ENCODE measurements around the gene NGRN.
"Not testable (repeated sequence)": the region's sequence is repeated elsewhere in the genome, so short reads cannot be mapped to it uniquely, and the experiment has no call there.

Gene NGRN

DNA sequence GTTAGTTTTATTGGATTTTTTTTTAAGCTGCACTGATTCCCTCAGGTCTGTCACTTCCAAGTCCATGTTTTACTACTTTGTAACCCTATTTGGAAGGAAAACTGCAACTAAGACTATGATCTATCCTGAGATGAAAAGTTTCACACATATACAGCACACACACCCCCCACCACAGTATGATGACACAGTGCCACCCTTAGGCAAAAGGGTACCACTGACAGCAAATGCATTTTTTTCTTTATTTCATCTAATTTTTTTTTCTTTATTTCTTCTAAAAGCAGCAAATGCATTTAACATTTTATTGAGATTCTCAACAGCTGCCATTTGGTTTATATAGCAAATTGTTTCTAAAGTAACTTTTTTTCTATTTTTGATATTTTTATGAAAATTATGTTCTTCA is 21.2 kb downstream of the NGRN start:
- DNase-seq: no peak

DNA sequence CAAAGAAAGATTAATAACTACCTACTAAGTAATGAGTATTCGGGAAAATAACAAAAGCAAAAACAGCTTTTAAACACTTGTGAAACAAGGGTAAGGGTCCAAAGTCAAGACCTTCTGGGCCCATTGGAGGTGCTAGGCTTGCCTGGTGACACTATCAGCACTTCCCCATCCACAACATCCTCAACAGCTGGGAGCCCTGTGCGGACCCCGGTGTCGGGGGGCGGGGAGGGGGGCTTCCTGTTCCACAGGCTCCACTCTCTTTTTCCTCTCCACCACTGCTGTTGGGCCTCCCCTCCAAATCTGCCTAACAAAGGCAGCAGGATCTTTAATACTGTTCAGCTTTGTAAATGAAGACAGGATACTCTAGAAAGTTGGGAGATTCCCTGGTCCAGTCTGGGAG is 21.6 kb downstream of the NGRN start:
- no peak for DNase-seq

DNA sequence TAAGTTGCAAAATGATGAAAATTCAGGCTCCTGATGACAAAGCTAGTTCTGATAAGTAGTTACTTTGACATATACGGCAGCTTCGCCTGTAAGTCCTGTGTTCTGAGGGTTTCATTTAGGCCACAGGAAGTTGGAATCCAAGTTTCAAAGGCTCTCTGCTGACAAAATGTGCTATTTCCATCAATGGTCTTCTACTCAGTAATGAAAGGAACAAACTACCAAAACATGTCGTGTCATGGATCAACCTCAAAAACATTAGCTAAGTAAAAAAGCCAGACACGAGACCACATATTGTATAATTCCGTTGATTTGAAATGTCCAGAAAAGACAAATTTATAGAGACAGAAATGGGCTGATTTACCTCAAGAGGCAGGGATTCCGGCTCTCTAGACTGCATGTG is 22.5 kb downstream of the NGRN start:
- DNase-seq: no peak

DNA sequence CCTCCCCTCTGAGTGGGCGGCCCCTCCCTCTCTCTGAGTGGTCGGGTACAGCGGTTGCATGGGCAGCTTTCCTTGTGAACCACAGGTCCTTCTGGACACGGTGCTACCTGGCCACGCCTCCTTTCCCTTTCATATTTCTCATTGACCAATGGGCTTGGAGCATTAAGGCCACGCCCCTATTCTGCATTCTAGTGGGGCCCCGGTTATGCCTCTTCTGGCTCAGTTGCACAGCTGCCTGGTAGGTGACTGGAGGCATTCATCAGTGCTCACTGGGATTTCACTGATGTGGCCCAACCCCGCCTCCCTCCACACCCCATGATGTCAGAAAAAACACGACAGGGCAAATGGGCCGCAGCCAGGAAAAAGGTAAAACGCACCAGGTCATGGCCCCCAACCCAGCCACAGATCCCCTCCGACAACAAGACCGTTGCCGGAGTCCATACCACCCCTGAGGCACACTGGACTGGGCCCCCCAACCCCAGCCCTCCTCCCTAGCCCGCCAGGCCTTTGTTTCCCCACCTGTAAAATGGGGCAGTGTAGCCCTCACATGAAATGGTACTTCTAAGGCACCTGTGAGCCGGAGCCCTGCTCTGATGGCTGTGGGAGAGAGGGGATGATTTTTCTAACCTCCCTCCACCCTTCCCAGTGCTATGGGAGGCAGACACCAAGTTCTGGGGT is 26.3 kb downstream of the NGRN start:
- peak; percentile 43 to 46 for DNase-seq

DNA sequence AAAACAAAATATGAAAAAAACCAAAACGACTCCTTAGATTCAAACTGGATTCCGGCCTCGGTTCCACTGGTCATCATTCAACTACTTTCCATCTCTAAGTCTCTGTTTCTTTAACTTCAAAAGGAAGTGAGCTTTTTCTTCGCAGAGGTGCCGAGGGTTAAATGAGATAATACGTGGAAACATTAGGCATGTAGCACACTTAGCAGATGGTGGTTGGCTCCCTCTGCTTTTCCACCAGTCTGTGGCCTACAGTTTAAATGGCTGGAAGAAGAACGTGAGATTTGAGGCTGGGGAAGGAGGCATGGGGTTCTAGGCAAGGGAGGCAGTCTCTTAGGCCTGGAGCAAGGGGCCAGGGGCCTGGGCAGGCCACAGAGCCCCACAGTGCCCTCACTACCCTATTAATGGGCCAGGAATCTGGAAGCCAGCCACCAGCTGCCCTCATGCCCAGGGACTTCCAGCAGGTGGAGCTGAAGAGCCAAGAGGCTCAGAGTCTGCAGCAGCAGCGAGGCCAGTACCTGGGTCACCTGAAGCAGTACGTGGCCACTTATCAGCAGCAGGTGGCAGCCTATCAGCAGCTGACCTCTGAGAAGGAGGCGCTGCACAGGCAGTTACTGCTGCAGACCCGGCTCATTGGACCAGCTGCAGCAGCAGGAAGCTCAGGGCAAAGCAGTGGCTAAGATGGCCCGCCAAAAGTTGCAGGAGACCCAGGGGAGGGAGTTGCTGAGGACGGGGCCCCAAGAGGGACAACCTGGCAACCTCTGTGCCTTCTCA is 27.8 kb downstream of the NGRN start:
- DNase-seq: peak; percentile 88

DNA sequence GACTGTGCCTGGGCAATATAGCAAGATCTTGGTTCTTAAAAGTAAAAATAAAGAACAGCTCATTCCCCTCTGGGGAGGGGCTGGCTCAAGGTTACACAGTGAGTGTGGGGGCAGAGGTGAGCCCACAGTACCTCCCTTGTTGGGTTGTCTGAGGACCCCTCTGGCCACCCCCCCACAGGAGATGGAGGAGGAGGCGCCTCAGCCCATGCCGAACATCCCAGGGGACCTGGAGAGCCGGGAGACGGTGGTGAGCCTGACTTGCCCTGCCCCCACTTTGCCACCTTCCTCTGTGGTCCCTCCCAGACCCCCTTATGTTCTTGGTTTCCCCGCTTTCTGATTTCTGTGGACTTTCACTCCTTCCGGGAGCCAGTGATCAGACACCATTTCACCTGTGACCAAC is 28.7 kb downstream of the NGRN start:
- DNase-seq: no peak

DNA sequence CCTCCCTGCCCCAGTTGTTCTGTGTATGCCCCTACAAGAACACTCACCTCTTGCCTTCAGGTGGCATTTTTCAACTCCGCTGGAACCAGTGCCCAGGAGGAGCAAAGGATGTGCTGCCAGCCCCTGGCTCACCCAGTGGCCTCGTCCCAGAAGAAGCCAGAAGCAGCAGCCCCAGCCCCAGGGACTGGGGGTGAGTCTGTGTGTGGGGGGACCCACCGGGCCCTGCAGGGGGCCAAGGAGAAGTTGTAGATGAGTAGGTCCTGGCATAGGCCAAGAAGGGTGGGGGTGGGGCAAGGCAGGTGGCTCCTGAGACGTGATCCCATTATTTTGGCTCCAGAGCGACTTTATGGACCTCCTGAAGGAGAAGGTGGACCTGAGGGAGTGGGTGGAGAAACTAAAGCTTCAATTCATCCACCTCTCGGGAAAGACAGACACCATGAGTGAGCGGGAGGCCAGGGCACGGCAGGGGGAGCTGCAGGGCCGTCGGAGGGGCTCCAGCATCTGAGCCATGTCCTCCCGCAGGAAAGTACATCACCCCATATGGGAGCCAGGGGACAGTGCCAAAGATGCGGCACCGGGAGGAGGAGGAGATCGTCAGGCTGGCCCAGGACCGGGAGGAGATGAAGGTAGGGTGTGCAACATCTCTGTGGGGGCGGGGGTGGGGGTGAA is 29.3 kb downstream of the NGRN start:
- DNase-seq: no peak

DNA sequence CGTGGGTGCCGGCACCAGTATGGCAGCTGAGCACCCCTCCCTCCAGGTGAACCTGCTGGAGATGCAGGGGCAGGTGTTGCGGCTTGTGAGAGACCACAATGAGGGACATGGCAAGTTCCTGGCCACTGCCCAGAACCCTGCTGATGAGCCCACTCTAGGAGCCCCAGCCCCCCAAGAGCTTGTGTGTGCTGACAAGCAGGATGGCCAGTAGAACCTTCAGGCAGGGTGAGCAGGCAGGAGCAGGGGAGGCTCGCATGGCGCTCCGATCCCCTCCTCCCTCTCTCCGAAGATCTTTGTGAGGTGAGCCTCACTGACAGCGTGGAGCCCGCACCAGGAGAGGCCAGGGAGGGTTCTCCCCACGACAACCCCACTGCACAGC is 29.8 kb downstream of the NGRN start:
- no peak for DNase-seq

DNA sequence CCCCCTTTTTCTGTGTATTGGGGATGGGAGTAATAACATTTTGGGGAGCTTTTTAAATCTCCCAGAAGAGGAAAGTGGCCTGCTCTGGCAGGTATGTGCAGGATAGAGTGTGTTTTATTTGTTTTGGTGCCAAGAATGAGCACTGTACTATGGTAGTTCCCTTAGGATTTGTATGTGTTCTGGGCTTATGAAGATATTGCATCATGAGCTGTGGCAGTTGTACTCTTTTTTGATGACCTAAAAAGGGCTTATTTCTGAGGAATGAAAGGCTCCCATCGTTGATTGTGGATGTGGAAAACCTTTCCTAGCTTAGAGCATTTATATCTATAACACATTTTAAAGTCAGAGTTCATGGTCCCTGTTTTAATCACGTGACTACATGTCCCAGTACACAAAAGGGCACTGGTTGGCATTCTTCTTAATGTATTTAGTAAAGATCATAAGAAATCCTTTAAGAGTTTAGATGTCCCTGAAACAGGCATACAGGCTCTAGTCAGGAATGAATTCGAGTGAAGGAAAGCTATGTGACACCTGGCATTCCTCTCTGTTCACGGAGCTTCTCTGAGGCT is 30.9 kb downstream of the NGRN start:
- DNase-seq: not testable (repeated sequence)

DNA sequence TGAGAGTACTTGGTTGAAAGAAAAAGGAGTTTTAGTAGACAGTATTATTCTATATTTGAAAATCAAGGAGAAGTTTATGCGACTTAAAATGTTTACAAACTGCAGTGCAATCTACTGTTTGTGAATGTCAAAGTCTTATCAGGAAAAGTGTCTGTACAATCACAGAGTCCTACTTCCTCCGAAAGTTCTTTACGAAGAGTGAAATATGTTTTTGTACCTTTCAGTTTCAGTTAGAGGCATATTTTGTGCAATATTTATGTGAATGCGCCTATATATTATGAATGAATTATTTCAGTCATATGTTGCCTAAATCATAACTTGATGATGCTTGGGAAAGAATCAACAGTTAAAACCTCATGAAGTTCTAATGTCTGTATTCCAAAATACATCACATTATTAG is 31.5 kb downstream of the NGRN start:
- DNase-seq: no peak

DNA sequence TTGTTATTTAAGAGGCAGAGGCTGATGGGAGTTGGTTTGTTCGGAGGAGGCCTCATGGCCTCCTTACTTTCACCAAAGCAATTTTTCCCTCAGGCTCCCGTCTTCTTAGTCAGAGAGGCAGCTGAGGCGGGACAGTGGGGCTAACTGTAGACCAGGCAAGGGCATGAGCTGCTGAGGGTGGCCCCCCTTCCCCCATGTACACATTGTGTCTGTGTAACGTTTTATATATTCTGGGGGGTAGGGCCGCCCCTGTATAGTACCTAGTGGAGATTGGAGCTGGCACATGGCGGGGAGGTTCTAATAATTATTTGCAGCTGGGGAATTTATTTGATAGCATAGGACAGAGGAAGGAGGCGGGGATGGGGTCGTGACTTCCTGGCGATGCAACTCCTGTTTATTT is 35.1 kb downstream of the NGRN start:
- no peak for DNase-seq

DNA sequence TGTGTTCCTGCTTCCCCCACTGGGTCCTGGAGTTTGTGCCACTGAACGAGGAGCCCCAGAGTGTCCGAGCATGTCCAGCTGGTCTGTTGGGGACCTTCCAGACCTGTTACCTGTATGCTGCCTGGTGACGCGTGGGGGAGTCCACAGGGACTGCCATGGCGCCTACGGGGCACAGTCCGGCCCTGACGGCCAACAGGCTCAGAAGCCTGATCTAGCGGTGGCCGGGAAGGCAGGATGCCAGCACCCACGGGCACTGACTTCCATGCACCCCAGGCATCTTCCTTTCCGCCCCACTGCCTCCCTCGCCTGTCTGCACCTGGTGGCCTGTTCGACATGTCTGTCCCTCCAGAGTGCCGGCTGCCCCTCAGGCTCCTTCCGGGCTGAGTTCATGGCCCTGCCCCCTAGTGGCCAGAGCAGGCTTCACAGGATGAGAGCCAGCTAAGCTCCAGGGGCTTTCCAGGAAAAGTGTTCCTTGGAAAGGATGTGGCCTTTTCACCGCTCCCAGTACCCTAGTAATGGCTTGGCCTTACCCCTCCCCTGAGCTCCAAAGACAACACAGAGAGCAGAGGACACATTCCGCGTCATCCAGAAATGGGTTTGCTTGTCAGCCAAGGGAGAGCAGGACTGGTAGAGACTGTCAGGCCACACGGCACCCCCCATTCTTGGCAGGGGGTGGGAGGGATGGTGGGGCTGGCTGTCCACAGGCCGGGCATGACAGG is 35.7 kb downstream of the NGRN start:
- peak; percentile 80 to 81 for DNase-seq

DNA sequence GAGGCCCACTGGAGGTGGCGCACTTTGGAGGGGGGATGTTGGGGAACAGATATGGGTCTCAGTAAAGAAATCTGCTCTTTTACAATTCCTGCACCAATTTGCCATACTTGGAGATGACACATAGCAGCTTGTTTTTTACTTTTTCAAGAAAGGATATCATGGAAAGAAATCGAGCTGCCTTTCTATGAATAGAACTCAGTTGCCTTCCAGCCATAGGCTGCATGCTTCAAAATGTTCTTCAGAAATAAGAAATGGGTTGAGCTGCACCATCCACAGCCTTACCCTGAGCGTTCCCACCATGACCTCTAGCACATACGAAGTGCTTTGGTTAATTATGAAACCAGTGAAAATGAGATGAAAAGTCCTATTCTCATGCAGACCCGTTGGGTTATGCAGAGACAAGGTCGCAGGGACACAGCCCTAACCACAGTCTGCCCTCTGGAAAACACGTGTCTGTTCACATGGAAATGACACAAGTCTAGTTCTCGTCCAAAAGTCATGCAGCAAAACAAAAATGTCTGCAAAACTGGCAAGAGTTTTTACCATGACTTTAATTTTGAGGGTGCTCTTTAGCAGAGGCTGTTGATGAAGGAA is 36.3 kb downstream of the NGRN start:
- no peak for DNase-seq

DNA sequence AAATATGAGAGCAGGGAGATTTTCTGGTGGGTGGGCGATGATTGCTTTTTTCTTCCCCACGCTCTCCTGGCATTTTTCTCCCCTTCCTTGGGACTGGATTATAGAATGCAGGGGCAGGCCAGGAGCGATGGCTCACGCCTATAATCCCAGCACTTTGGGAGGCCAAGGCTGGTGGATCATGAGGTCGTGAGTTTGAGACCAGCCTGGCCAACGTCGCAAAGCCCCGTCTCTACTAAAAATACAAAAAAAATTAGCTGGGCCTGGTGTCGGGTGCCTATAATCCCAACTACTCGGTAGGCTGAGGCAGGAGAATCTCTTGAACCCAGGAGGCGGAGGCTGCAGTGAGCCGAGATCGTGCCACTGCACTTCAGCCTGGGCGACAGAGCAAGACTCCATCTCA is 39.9 kb downstream of the NGRN start:
- not testable (repeated sequence) for DNase-seq

DNA sequence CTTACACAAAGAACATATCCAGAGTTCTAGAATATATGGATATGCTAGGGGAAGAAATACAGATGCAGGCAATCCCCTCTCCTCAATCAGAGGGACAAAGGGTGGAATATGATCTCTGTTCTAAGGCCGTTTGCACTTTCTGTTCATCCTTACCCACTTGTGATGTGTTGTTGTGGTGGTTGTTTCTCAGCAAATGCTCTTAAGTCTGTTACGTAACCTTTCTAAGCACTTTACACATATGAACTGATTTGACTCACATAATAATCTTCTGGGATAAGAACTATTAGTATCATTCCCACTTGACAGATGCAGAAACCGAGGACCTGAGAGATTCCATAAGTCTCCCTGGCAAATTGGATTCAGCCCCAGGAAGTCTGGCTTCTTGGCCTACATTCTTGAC is 40.5 kb downstream of the NGRN start:
- no peak for DNase-seq

DNA sequence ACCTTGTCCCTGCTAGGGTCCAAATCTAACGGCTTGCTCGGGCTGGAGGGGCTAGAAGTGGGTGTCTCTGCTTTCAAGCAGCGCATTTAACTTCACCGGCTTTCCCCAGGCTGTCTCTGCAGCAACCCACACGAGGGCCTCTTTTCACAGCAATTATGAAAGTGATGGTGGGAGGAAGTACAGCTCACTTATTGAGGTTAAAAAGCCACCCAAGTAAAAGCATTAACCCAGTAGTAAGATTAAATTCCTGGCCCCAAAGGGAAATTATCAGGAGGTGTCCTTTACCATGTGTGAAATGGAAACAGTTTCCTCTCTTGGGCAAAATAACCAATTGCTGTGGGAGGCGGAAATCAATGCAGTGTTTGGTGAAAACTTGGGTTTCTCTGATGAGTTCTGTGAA is 41.1 kb downstream of the NGRN start:
- peak; percentile 58 to 62 for DNase-seq

DNA sequence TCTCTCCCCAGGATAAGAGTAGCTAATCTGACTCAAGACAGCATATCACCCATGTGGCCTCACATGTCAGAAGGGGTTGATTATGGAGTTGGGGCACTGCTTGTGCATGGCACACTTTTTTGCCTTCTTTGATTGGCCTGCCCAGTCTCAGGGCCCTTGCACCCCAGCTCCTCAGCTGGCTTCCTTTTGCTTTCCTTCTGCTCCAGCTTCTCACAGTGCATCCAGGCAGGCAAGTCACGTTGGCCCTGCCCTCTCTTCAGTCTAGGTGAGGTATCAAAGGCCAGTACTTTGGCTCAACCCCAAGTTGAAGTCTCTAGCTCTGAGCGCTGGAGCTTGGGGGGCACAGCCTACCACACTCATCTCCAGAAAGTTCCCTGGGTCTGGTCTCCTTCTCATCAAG is 42.2 kb downstream of the NGRN start:
- no peak for DNase-seq

DNA sequence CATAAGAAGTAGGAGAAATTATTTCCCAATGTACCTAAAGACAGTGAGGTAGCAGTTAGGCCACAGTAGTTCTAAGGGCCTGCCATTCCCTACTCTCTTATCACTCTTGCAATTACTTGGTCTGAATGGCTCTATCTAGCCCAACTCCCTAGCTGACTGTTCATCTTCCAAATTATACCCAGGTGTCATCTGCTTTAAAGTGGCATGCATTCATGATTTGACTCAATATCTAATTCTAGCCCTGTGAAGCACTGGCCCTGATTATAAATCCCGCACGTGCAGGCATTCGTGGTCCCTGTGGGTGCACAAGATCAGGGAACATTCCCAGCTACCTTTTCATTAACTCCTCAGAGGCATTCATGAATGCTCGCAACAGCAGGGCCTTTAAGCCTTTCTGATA is 43.5 kb downstream of the NGRN start:
- DNase-seq: no peak

DNA sequence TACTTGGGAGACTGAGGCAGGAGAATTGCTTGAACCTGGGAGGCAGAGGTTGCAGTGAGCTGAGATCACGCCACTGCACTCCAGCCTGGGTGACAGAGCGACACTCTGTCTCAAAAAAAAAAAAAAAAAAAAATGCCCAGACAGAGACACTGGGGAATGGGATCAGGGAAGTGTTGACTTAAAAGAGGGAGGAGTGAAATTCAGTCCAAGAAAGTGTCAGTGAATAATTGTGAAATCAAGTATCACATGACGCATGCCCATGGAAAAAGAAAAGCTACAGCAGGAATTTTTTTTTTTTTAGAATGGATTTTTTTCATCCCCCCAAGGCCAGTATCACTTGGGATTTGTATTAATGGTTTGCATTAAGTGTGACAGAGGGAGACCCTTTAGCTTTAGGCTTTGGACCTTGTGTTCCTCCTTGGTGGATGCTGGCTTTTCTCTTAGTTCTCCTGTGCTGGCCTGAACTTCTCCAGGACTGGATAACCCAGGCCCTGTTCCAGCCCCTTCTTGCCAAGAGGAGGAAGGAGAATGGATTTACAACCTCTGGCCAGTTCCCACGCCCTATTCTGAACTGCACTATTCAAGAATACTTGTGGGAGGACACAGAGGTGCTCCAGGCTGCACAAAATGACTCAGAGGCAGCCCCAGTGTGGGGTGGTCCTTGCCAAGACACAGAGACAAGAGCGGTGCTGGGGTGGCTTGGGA is 50.0 kb downstream of the NGRN start:
- DNase-seq: no peak

DNA sequence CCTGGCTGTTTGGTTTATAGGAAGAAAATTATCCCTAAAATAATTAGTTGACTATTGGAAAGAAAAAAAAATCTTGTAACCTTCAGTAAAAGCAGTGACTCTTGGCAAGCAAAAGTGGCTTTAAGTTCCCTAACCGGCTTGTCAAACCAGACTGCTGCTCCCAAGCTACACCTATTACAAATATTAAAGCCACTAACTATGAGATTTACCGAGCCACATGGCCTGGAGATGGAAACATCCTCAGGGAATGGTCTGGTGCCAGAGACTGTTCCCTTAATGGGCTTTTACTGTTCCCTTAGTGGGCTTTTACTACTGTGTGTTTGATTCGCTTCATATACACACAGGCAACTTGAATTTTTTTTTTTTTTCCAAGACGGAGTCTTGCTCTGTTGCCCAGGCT is 50.7 kb downstream of the NGRN start:
- DNase-seq: no peak

DNA sequence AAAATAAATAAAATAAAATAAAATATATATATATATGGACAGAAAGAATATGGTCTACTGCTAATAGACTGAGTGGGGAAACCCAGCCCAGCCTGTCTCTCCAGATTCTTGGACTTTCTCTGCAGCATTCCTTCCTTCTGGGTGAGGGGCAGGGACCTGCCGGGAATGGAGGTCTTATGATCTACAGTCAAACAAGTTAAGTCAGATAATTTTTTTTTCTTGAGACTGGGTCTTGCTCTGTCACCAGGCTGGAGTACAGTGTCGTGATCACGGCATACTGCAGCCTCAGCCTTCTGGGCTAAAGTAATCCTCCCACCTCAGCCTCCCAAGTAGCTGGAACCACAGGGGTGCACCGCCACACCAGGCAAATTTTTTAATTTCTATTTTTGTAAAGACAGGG is 53.1 kb downstream of the NGRN start:
- DNase-seq: no peak

All from activated T-cell treated with anti-CD3 and anti-CD28 coated beads, Interleukin-2, amount 50 U/mL, for 48 hours (primary cell).